ENCODE data around the gene UBTD1.
"Not testable (repeated sequence)": the region's sequence is repeated elsewhere in the genome, so short reads cannot be mapped to it uniquely, and the experiment has no call there.

UBTD1 gene

DNA sequence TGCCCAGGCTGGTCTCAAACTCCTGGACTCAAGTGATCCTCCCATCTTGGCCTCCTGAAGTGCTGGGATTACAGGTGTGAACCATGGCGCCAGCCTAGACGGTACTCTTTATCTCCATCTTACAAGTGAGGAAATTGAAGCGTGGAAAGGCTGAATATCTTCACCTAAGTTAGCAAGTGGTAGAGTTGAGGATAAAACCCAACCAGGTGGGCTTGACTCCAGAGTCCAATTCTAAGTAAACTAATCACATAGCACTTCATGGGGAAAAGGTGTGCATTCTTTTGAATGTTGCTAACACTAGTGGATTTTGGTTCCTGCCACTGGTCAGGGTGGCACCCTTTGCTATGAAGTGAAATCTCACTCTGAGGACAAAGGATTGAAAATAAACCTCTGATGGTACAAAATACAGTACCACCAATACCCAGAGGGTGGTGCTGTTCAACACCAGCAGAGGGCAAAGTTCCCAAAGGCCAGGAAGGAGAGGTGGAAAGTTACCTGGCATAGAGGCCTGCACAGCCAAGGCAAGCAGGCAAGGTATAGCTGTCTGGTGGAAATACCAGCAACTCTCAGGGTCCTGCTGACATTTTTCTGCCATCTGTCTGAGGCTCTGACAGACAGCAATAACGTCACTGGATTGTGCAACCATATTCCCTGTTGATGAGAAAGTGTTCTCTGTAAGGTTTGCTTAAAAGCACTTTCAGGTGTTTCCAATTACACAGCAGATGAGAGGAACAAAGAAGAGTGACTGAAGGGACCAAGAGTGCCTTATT is 35.2 kb upstream of the UBTD1 start:
- Histone ChIP-seq H3K27me3 (ENCODE audit: control insufficient read depth in 1 of 2, insufficient read depth in 2 of 2, low read length in 2 of 2) (no peaks in the 10 kb centered on the region), H3K4me3 (ENCODE audit: low read length in 2 of 2) (no peak overlapping the region), H3K27ac (ENCODE audit: low read length) (no peak overlapping the region), H3K9ac (ENCODE audit: low read length in 2 of 2) (no peak overlapping the region), H3K4me1 (ENCODE audit: control insufficient read depth, insufficient read depth, low read length) (peaks cover 4% of the 10 kb centered on the region), H3K9me3 (ENCODE audit: control insufficient read depth in 2 of 2, low read length in 2 of 2) (no peaks in the 10 kb centered on the region), H3K36me3 (ENCODE audit: control insufficient read depth in 2 of 2, insufficient read depth in 2 of 2, low read length in 2 of 2) (peaks cover 63 to 88% of the 10 kb centered on the region in 2 donors)

DNA sequence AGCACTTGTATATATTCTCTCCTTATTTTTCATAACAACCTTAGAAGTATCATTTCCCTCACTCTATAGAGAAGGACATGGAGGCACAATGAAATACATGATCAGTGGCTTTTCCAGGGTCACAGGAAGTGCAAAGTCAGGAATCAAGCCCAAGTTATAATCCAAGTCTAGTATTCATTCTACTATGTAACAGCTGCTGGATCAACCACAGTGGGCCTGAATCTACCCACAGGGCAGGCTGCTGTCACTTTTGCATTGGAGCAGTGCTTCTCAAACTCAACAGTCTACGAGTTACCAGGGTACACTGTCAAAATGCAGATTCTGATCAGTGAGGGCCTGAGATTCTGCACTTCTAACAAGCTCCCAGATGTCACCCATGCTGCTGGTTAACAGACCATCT is 34.5 kb upstream of the UBTD1 start:
- no peaks in the 10 kb centered on the region for H3K9me3 ChIP-seq (ENCODE audit: control insufficient read depth in 2 of 2, low read length in 2 of 2)
- no peaks in the 10 kb centered on the region for H3K27me3 ChIP-seq (ENCODE audit: control insufficient read depth in 1 of 2, insufficient read depth in 2 of 2, low read length in 2 of 2)
- H3K27ac ChIP-seq (ENCODE audit: low read length): no peak overlapping the region
- H3K36me3 ChIP-seq (ENCODE audit: control insufficient read depth in 2 of 2, insufficient read depth in 2 of 2, low read length in 2 of 2): peaks cover 63 to 88% of the 10 kb centered on the region in 2 donors
- no peak overlapping the region for H3K9ac ChIP-seq (ENCODE audit: low read length in 2 of 2)
- H3K4me1 ChIP-seq (ENCODE audit: control insufficient read depth, insufficient read depth, low read length): peaks cover 4% of the 10 kb centered on the region
- no peak overlapping the region for H3K4me3 ChIP-seq (ENCODE audit: low read length in 2 of 2)

DNA sequence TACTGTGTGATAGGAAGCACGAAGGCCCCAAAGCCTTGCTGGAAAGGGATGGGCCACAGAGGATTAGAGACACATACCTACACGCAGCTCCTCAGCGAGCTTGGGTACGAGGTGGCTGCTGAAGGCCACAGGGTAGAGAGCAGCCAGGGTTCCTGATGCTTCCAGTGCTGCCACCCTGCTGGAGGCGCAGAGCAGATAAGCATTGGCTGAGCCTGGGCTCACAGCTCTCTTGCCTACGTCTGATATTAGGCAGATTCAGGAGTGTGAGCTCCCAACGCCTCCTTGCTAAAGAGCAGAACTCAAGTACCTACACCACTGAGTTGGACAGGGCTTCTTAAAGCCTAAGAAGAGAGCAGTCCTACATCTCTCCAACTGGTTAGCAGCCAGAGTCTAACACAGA is 32.7 kb upstream of the UBTD1 start:
- peaks cover 69 to 90% of the 10 kb centered on the region in 2 donors for H3K36me3 ChIP-seq (ENCODE audit: control insufficient read depth in 2 of 2, insufficient read depth in 2 of 2, low read length in 2 of 2)
- H3K4me1 ChIP-seq (ENCODE audit: control insufficient read depth, insufficient read depth, low read length): peaks cover 4% of the 10 kb centered on the region
- H3K27ac ChIP-seq (ENCODE audit: low read length): peak overlapping the region; percentile 13
- H3K27me3 ChIP-seq (ENCODE audit: control insufficient read depth in 1 of 2, insufficient read depth in 2 of 2, low read length in 2 of 2): no peaks in the 10 kb centered on the region
- no peak overlapping the region for H3K9ac ChIP-seq (ENCODE audit: low read length in 2 of 2)
- no peaks in the 10 kb centered on the region for H3K9me3 ChIP-seq (ENCODE audit: control insufficient read depth in 2 of 2, low read length in 2 of 2)
- H3K4me3 ChIP-seq (ENCODE audit: low read length in 2 of 2): no peak overlapping the region

DNA sequence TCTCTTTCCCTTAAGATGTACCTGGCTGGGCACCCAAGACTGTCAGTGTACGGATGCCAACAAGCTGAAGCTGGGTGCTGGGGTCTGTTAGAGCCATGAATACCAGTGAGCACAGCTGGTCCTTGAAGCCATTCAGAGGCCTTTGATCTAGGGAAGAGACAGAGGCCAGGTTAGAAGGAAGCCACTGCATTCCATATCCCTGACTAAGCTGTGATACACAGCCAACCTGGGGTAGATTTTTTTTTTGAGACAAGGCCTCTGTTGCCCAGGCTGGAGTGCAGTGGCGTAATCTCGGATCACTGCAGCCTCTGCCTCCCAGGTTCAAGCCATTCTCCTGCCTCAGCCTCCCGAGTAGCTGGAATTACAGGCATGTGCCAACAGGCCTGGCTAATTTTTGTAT is 32.0 kb upstream of the UBTD1 start:
- H3K9me3 ChIP-seq (ENCODE audit: control insufficient read depth in 2 of 2, low read length in 2 of 2): no peaks in the 10 kb centered on the region
- peaks cover 64 to 85% of the 10 kb centered on the region in 2 donors for H3K36me3 ChIP-seq (ENCODE audit: control insufficient read depth in 2 of 2, insufficient read depth in 2 of 2, low read length in 2 of 2)
- no peak overlapping the region for H3K4me3 ChIP-seq (ENCODE audit: low read length in 2 of 2)
- H3K27ac ChIP-seq (ENCODE audit: low read length): no peak overlapping the region
- H3K4me1 ChIP-seq (ENCODE audit: control insufficient read depth, insufficient read depth, low read length): no peaks in the 10 kb centered on the region
- H3K9ac ChIP-seq (ENCODE audit: low read length in 2 of 2): no peak overlapping the region
- no peaks in the 10 kb centered on the region for H3K27me3 ChIP-seq (ENCODE audit: control insufficient read depth in 1 of 2, insufficient read depth in 2 of 2, low read length in 2 of 2)

DNA sequence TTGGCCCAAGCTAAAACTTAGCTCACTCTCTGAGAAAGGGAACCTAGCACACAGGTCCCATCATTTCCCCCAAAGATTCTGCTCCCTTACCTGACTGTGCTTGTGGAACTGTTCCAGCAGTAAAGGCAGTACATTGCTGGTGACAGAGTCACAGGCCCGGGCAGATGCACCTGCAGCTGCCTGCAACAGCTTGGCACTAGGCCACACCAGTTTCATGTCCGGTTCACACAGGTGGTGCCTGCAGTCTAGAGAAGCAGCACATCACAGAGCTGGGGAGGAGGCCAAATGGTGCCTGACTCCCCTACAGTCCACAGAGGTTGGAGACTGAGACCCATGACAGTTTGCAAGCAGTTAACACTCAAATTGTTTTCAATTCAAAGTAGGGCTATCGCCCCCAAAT is 30.6 kb upstream of the UBTD1 start:
- Histone ChIP-seq H3K27me3 (ENCODE audit: control insufficient read depth in 1 of 2, insufficient read depth in 2 of 2, low read length in 2 of 2) (no peaks in the 10 kb centered on the region), H3K4me3 (ENCODE audit: low read length in 2 of 2) (no peak overlapping the region), H3K4me1 (ENCODE audit: control insufficient read depth, insufficient read depth, low read length) (no peaks in the 10 kb centered on the region), H3K27ac (ENCODE audit: low read length) (no peak overlapping the region), H3K36me3 (ENCODE audit: control insufficient read depth in 2 of 2, insufficient read depth in 2 of 2, low read length in 2 of 2) (peaks cover 56 to 79% of the 10 kb centered on the region in 2 donors), H3K9ac (ENCODE audit: low read length in 2 of 2) (no peak overlapping the region), H3K9me3 (ENCODE audit: control insufficient read depth in 2 of 2, low read length in 2 of 2) (no peaks in the 10 kb centered on the region)

DNA sequence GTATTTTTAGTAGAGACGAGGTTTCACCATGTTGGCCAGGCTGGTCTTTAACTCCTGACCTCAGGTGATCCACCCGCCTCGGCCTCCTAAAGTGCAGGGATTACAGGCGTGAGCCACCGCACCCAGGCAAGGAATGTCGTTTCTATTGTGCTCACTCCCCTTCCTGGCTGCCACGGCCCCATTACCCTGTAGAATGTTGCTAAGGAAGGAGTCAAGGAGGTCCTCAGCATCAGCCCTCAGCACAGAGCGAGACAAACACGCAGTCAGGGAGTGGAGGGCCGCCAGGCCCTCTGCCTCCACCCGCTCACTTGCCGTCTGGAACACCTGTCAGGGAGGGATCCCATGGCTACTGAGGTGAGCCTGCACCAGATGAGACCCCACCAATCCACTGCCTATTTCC is 29.9 kb upstream of the UBTD1 start:
- not testable (repeated sequence) for H3K9me3 ChIP-seq (ENCODE audit: control insufficient read depth in 2 of 2, low read length in 2 of 2); H3K27ac ChIP-seq (ENCODE audit: low read length); H3K4me3 ChIP-seq (ENCODE audit: low read length in 2 of 2); H3K27me3 ChIP-seq (ENCODE audit: control insufficient read depth in 1 of 2, insufficient read depth in 2 of 2, low read length in 2 of 2); H3K4me1 ChIP-seq (ENCODE audit: control insufficient read depth, insufficient read depth, low read length)
- Histone ChIP-seq H3K9ac (ENCODE audit: low read length in 2 of 2) (peak overlapping the region in 1 of 2 donors; percentile 36), H3K36me3 (ENCODE audit: control insufficient read depth in 2 of 2, insufficient read depth in 2 of 2, low read length in 2 of 2) (peaks cover 61 to 75% of the 10 kb centered on the region in 2 donors)

DNA sequence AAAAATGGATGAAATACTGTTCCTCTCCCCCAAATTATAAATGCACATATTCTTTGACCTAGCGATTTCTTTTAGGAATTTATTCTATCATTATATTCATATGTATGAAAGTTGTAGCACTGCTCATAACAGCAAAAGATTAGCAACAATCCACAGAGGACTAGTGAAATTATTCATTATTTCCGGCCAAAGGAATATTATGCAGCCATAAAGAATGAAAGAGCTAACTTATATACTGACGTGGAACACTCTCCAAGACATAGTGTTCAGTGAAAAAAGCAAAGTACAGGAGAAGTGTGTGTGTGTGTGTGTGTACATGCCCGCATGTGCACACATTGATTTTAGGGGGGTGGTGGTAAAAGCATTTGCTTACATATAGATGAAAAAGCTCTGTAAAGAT is 23.8 kb upstream of the UBTD1 start:
- no peaks in the 10 kb centered on the region for H3K27me3 ChIP-seq (ENCODE audit: control insufficient read depth in 1 of 2, insufficient read depth in 2 of 2, low read length in 2 of 2)
- no peaks in the 10 kb centered on the region for H3K9me3 ChIP-seq (ENCODE audit: control insufficient read depth in 2 of 2, low read length in 2 of 2)
- no peak overlapping the region for H3K4me3 ChIP-seq (ENCODE audit: low read length in 2 of 2)
- peaks cover 4% of the 10 kb centered on the region for H3K4me1 ChIP-seq (ENCODE audit: control insufficient read depth, insufficient read depth, low read length)
- no peak overlapping the region for H3K27ac ChIP-seq (ENCODE audit: low read length)
- H3K9ac ChIP-seq (ENCODE audit: low read length in 2 of 2): no peak overlapping the region
- H3K36me3 ChIP-seq (ENCODE audit: control insufficient read depth in 2 of 2, insufficient read depth in 2 of 2, low read length in 2 of 2): peaks cover 65% of the 10 kb centered on the region in 2 donors

DNA sequence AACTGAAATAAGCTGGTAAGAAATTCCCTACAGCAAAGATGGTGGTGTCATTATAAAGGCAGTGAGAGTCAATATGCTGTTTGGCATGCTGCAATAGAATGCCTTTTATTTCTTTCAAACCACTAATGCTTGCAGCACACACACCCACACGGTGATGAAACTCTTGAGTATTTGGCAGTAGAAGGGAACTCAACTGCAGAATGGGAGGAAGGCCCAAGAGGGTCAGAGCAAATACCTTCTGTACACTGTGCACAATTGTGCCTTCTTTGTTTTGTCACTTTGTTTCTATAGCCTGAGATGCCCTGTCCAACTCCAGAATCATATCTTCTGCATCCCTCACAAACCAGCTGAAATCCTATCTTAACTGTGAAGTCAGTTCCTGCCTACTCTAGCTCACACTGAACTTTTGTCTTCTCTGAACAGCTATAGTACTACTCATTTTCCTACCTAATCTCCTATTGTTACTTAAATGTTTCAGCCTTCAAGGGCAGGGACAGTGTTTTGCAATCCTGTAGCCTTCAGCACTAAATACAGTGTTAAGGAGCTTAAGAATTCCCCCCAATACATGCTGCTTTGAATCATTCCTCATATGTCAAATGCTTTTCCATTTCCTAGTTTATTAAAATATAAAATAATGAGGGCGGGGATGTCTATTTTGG is 22.7 kb upstream of the UBTD1 start:
- peaks cover 56 to 65% of the 10 kb centered on the region in 2 donors for H3K36me3 ChIP-seq (ENCODE audit: control insufficient read depth in 2 of 2, insufficient read depth in 2 of 2, low read length in 2 of 2)
- no peak overlapping the region for H3K4me3 ChIP-seq (ENCODE audit: low read length in 2 of 2)
- H3K27ac ChIP-seq (ENCODE audit: low read length): no peak overlapping the region
- no peaks in the 10 kb centered on the region for H3K27me3 ChIP-seq (ENCODE audit: control insufficient read depth in 1 of 2, insufficient read depth in 2 of 2, low read length in 2 of 2)
- no peaks in the 10 kb centered on the region for H3K9me3 ChIP-seq (ENCODE audit: control insufficient read depth in 2 of 2, low read length in 2 of 2)
- H3K9ac ChIP-seq (ENCODE audit: low read length in 2 of 2): no peak overlapping the region
- H3K4me1 ChIP-seq (ENCODE audit: control insufficient read depth, insufficient read depth, low read length): peaks cover 4% of the 10 kb centered on the region

DNA sequence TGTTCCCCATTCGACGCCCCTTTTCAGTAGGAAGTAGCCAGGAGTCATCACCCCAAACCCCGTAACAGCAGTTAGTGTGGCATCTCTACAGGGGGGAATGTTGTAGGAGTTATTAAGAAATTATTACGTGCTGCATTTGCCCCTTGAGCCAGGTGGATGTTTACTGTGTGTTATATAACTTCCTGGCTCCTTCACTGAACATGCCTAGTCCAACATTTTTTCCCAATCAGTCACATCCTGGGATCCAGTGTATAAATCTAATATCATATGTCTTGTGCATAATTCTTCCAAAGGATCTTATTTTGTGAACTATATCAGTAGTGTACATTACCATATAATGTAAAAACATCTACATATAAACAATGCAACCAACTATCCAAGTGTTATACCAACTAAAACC is 19.3 kb upstream of the UBTD1 start:
- not testable (repeated sequence) for H3K27me3 ChIP-seq (ENCODE audit: control insufficient read depth in 1 of 2, insufficient read depth in 2 of 2, low read length in 2 of 2); H3K27ac ChIP-seq (ENCODE audit: low read length); H3K4me1 ChIP-seq (ENCODE audit: control insufficient read depth, insufficient read depth, low read length); H3K9ac ChIP-seq (ENCODE audit: low read length in 2 of 2); H3K4me3 ChIP-seq (ENCODE audit: low read length in 2 of 2); H3K9me3 ChIP-seq (ENCODE audit: control insufficient read depth in 2 of 2, low read length in 2 of 2)
- peaks cover 51 to 58% of the 10 kb centered on the region in 2 donors for H3K36me3 ChIP-seq (ENCODE audit: control insufficient read depth in 2 of 2, insufficient read depth in 2 of 2, low read length in 2 of 2)

DNA sequence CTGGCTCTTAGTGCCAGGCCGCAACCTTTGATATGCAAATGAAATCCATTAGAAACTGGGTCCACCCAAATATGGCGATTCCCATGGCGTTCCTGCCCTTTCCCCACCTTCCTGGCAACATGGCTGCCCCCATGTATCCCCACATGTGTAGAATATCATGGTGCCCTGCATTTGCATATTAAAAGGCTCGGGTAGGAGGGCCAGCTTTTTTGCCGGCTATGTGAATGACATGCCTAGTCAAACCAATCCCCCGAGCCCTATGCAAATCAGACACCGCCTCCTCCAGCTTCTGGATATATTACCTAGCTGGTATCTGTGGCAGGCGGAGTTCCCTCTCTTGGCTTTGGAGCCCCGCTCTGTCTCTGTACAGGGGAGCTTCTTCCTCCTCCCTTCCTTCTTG is 18.8 kb upstream of the UBTD1 start:
- Histone ChIP-seq H3K9ac (ENCODE audit: low read length in 2 of 2) (no peak overlapping the region), H3K36me3 (ENCODE audit: control insufficient read depth in 2 of 2, insufficient read depth in 2 of 2, low read length in 2 of 2) (peaks cover 46 to 53% of the 10 kb centered on the region in 2 donors), H3K27ac (ENCODE audit: low read length) (no peak overlapping the region)

DNA sequence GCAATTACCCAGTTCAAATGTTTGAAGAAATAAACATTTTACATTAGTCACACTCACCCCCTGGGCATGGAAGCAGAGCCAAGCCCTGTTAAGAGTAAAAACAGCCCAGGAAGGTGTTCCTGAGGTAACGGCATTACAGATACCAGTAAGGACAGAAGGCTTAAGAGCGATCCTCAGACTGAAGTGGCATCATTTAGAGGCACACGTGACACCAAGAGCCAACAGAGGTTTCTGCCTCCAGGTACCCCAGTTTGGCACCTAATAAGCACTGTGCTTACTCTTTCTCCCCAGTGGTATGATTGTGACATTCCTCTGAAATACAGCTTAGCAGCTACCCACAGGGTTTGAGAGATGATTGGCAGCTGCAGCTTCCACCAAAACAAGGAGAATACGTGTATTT is 17.7 kb upstream of the UBTD1 start:
- Histone ChIP-seq H3K4me1 (ENCODE audit: control insufficient read depth, insufficient read depth, low read length) (peaks cover 7% of the 10 kb centered on the region), H3K27ac (ENCODE audit: low read length) (no peak overlapping the region), H3K27me3 (ENCODE audit: control insufficient read depth in 1 of 2, insufficient read depth in 2 of 2, low read length in 2 of 2) (no peaks in the 10 kb centered on the region), H3K9ac (ENCODE audit: low read length in 2 of 2) (no peak overlapping the region), H3K9me3 (ENCODE audit: control insufficient read depth in 2 of 2, low read length in 2 of 2) (no peaks in the 10 kb centered on the region), H3K4me3 (ENCODE audit: low read length in 2 of 2) (no peak overlapping the region), H3K36me3 (ENCODE audit: control insufficient read depth in 2 of 2, insufficient read depth in 2 of 2, low read length in 2 of 2) (peaks cover 39 to 49% of the 10 kb centered on the region in 2 donors)

More for the DNA sequence above, 18.8 kb upstream of the UBTD1 start:
- Histone ChIP-seq H3K27me3 (ENCODE audit: control insufficient read depth in 1 of 2, insufficient read depth in 2 of 2, low read length in 2 of 2) (no peaks in the 10 kb centered on the region), H3K9me3 (ENCODE audit: control insufficient read depth in 2 of 2, low read length in 2 of 2) (no peaks in the 10 kb centered on the region), H3K4me1 (ENCODE audit: control insufficient read depth, insufficient read depth, low read length) (peaks cover 7% of the 10 kb centered on the region), H3K4me3 (ENCODE audit: low read length in 2 of 2) (no peak overlapping the region)
